HL-60 (cell line): ENCODE results near the gene BBS4.

Experiments used
- GABPA ChIP-seq: IDR thresholded peaks from 2 replicates; pipeline ENCODE4 v1.6.1; 2012; ENCODE audit warnings: low read depth
- POLR2AphosphoS5 ChIP-seq: IDR thresholded peaks from 2 replicates; pipeline ENCODE4 v1.6.1; 2012; ENCODE audit warnings: low read depth
- SPI1 ChIP-seq: IDR thresholded peaks from 2 replicates; pipeline ENCODE4 v1.6.1; 2012; ENCODE audit warnings: low read depth, mild to moderate bottlenecking, borderline replicate concordance
- TF ChIP-seq, protein P1 (sequence below): IDR thresholded peaks from one replicate; pipeline ENCODE4 v1.5.1; 2011; ENCODE audit warnings: low read length, control low read depth, inconsistent platforms; ENCODE audit not compliant: insufficient read depth
- TF ChIP-seq, protein P2 (sequence below): IDR thresholded peaks from 2 replicates; pipeline ENCODE4 v1.6.1; 2012; ENCODE audit warnings: low read depth; ENCODE audit not compliant: insufficient replicate concordance

DNA sequence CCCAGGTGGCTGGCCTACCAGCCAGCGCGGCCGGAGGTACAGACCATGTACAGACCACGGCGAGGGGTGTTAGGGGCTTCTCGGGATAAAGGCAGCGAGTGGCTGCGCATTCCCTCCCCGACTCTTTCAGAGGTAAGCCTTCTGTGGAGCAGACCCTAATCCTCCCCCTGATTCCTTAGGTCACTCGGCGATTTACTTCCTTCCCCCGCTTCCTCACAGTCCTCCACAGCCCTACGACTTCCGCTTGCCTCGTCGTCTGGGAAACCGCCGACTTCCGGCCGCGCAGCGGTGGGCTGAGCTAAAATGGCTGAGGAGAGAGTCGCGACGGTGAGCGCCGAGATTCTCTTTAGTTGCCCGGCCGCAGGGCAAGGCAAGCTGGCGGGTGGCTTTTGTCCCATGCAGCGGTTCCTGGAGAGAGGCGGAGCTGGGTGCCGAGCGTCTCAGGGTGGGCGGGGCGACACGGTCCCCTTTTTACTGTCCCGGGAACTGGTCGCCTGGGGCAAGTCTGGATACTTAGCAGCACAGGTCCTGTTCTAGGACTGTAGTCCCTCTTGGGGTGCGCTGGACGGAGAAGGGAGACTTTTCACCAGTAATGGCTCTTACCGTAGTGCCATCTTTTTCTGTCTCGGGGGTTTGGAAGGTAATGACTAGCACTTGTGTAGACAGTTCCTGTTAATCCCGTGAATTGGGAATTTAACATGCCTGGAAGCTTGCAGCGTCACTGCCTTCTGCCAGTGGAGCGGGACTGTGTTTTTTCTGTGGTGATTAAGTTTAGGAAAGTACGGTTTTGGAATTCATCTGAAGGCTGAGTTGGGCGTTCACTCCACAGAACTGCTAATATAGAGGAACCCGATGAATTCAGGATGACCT, at the start of gene BBS4, which contains the start of gene HIGD2B:
- TF ChIP-seq GABPA (peak; percentile 83), POLR2AphosphoS5 (peak; percentile 84; the same call in 1 of the 2 replicates), SPI1 (peak; percentile 91)
- TF ChIP-seq, protein P1, sequence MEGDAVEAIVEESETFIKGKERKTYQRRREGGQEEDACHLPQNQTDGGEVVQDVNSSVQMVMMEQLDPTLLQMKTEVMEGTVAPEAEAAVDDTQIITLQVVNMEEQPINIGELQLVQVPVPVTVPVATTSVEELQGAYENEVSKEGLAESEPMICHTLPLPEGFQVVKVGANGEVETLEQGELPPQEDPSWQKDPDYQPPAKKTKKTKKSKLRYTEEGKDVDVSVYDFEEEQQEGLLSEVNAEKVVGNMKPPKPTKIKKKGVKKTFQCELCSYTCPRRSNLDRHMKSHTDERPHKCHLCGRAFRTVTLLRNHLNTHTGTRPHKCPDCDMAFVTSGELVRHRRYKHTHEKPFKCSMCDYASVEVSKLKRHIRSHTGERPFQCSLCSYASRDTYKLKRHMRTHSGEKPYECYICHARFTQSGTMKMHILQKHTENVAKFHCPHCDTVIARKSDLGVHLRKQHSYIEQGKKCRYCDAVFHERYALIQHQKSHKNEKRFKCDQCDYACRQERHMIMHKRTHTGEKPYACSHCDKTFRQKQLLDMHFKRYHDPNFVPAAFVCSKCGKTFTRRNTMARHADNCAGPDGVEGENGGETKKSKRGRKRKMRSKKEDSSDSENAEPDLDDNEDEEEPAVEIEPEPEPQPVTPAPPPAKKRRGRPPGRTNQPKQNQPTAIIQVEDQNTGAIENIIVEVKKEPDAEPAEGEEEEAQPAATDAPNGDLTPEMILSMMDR: no peak
- TF ChIP-seq, protein P2, sequence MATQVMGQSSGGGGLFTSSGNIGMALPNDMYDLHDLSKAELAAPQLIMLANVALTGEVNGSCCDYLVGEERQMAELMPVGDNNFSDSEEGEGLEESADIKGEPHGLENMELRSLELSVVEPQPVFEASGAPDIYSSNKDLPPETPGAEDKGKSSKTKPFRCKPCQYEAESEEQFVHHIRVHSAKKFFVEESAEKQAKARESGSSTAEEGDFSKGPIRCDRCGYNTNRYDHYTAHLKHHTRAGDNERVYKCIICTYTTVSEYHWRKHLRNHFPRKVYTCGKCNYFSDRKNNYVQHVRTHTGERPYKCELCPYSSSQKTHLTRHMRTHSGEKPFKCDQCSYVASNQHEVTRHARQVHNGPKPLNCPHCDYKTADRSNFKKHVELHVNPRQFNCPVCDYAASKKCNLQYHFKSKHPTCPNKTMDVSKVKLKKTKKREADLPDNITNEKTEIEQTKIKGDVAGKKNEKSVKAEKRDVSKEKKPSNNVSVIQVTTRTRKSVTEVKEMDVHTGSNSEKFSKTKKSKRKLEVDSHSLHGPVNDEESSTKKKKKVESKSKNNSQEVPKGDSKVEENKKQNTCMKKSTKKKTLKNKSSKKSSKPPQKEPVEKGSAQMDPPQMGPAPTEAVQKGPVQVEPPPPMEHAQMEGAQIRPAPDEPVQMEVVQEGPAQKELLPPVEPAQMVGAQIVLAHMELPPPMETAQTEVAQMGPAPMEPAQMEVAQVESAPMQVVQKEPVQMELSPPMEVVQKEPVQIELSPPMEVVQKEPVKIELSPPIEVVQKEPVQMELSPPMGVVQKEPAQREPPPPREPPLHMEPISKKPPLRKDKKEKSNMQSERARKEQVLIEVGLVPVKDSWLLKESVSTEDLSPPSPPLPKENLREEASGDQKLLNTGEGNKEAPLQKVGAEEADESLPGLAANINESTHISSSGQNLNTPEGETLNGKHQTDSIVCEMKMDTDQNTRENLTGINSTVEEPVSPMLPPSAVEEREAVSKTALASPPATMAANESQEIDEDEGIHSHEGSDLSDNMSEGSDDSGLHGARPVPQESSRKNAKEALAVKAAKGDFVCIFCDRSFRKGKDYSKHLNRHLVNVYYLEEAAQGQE: peak; percentile 51
